ENCODE data around the gene FABP6. TPM values are rescaled to one million over a fixed set of nuclear protein-coding genes. Genes with fewer than 3 reads are reported as not detected.

FABP6 gene
- polyA plus RNA-seq, 4 donors: 0.30 TPM; not detected in 3

DNA sequence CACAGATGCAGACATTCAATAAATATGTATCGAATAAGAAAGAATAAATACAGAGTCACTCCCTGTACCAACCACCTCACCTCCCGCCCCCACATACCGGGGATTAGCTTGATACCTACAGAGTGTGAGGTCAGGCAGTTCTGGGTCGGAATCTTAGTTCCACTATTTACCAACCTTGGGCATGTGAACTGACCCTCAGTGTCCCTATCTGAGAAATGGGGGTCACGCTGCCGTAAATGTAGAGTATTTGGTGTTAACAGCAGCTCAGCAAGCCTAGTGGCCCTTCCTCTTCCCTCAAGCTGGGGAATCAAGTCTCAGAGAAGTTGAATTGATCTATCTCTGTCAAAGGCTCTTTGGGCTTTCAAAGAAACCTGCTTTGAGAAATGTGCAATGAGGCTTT lies 57.6 kb downstream of the FABP6 start:
- no peak for DNase-seq (ENCODE audit: low read depth in 4 of 4, low spot score in 3 of 4)

DNA sequence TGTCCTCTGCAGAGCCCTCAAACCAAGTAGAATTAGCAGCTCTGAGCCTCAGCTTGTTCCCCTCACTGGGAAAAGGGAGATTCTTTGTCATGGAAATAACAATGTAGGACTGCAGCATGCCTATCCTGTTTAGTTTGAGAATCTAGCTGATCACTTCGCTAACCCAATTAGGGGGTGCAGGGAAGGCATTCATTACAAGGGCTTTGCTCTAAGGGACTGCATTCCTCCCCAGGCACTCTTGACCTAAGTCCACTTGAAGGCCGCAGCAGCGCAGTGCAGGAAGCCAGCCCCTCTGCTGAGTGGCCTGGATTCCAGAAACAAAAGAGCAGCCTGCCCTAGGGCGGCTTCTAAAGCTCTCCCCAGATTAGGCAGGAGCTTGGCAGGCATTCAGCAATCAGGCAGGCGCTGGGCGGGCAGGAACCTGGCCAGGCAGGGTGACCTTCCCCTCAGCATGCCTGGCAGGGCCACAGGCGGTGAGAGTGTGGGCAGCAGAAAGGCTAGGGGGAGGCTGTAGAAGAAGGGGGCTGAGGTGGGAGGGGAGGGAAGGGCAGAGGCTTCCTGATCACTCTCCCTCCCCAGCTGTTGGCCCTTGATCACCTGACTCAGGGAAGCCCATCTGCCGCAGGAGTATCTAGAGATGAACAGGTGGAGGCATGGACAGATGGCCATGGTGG lies 58.2 kb downstream of the FABP6 start:
- no peak for DNase-seq (ENCODE audit: low read depth in 4 of 4, low spot score in 3 of 4)

Other genes starting within 250 kb of the FABP6 start
- gene TTC1, start 220.4 kb upstream of the FABP6 start, polyA plus RNA-seq (ENCODE audit: insufficient read length in 4 of 4): 10 to 100 TPM; 59.4 to 72.2 (median 63.6) TPM
- gene PWWP2A, start 110.1 kb upstream of the FABP6 start, polyA plus RNA-seq (ENCODE audit: insufficient read length in 4 of 4): 10 to 100 TPM; 25.0 to 34.3 (median 33.0) TPM
- 1 to 10 TPM; 6.5 to 9.2 (median 8.7) TPM for gene CCNJL, start 83.1 kb downstream of the FABP6 start, polyA plus RNA-seq (ENCODE audit: insufficient read length in 4 of 4)
- 10 to 100 TPM in 1 of 4 donors, 1 to 10 TPM in 3; 1.5 to 27.0 (median 2.4) TPM for gene C1QTNF2, start 141.1 kb downstream of the FABP6 start, polyA plus RNA-seq (ENCODE audit: insufficient read length in 4 of 4)
- 10 to 100 TPM; 14.3 to 16.1 (median 15.7) TPM for gene FAM200C, start 170.5 kb downstream of the FABP6 start, polyA plus RNA-seq (ENCODE audit: insufficient read length in 4 of 4)
- gene SLU7, start 189.6 kb downstream of the FABP6 start, polyA plus RNA-seq (ENCODE audit: insufficient read length in 4 of 4): 10 to 100 TPM; 44.8 to 69.2 (median 65.6) TPM
- 10 to 100 TPM; 58.6 to 78.9 (median 71.6) TPM for gene PTTG1, start 192.3 kb downstream of the FABP6 start, polyA plus RNA-seq (ENCODE audit: insufficient read length in 4 of 4)

Measured in left renal pelvis (tissue), 4 donors.